Measurements from ENCODE around the gene OSBPL3. TPM values are rescaled to one million over a fixed set of nuclear protein-coding genes. Genes with fewer than 3 reads are reported as not detected.

OSBPL3 gene
- total RNA-seq, 1 donor from 2014 or later = 93.7 TPM

- no peaks in the 10 kb centered on the region for H3K27me3 Mint-ChIP-seq
- peaks cover 64% of the 10 kb centered on the region for H3K36me3 Mint-ChIP-seq (ENCODE audit: low read depth)
- H3K9me3 Mint-ChIP-seq = no peaks in the 10 kb centered on the region
- DNase-seq = no peak
- intact Hi-C loops (cut with micrococcal nuclease) = no loop called here
- H3K4me3 Mint-ChIP-seq = no peak overlapping the region
- H3K4me1 Mint-ChIP-seq = peaks cover 67% of the 10 kb centered on the region
- H3K27ac Mint-ChIP-seq = no peak overlapping the region
These were observed 95.6 kb downstream of the OSBPL3 start for GRCh38 chr7:24884401-24884800.

- intact Hi-C loops (cut with micrococcal nuclease) = loop anchor here (1.0 to 2.0 kb wide), 2 partner anchors 17 to 83 kb away; no protein-coding TSS in a partner anchor
- H3K4me3 Mint-ChIP-seq = peak overlapping the region; percentile 45
- H3K27ac Mint-ChIP-seq = peak overlapping the region; percentile 77
- no peak for DNase-seq
- no peaks in the 10 kb centered on the region for H3K9me3 Mint-ChIP-seq
- peaks cover 58% of the 10 kb centered on the region for H3K36me3 Mint-ChIP-seq (ENCODE audit: low read depth)
- H3K4me1 Mint-ChIP-seq = peaks cover 68% of the 10 kb centered on the region
- no peaks in the 10 kb centered on the region for H3K27me3 Mint-ChIP-seq
These were observed 96.4 kb downstream of the OSBPL3 start for GRCh38 chr7:24883622-24884013.

DNA sequence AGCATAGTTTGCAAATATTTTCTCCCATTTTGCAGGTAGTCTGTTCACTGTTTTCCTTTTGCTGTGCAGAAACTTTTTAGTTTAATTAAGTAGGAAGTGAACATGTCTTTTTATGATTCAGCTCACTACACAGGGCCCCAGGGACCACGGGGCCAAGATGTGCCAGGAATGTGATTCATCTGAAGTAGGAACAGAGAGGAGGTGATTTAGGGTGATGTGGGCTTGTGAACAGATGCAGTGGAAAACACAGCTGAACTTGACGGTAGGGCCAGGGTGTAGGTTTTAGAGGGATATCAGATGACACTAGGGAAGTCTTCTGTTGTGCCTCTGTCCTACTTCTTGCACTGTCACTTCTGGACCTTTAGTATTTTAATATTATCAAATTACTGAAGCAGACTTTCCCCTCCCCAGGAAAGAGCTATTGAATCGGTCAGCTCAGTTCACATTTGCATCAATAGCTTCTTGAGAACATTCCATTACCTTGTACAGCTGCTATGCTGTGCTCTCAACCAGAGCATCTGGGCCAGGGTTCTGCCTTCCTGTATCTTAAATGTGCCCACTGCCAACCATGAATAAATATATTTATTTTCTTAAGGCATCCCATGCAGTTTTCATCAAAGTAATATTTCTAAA lies 96.9 kb downstream of the OSBPL3 start:
- no peak for DNase-seq
- intact Hi-C loops (cut with micrococcal nuclease) = loop anchor here (1.0 to 2.0 kb wide), 2 partner anchors 16 to 83 kb away; no protein-coding TSS in a partner anchor
- Mint-ChIP-seq H3K4me1 (peaks cover 72% of the 10 kb centered on the region), H3K4me3 (peak overlapping the region; percentile 25), H3K9me3 (no peaks in the 10 kb centered on the region), H3K27me3 (no peaks in the 10 kb centered on the region), H3K36me3 (ENCODE audit: low read depth) (peaks cover 58% of the 10 kb centered on the region), H3K27ac (peak overlapping the region; percentile 75)

GRCh38 chr7:24881623-24882022 lies 98.4 kb downstream of the OSBPL3 start:
- DNase-seq = no peak
- Mint-ChIP-seq H3K4me1 (peaks cover 75% of the 10 kb centered on the region), H3K4me3 (no peak overlapping the region), H3K27ac (peak overlapping the region; percentile 45), H3K36me3 (ENCODE audit: low read depth) (peaks cover 55% of the 10 kb centered on the region), H3K9me3 (no peaks in the 10 kb centered on the region), H3K27me3 (no peaks in the 10 kb centered on the region)
- intact Hi-C loops (cut with micrococcal nuclease) = loop anchor here (2.0 kb wide), 1 partner anchor 15 kb away; no protein-coding TSS in a partner anchor

GRCh38 chr7:24880886-24881285 lies 99.1 kb downstream of the OSBPL3 start:
- Mint-ChIP-seq H3K36me3 (ENCODE audit: low read depth) (peaks cover 53% of the 10 kb centered on the region), H3K4me1 (peaks cover 69% of the 10 kb centered on the region), H3K9me3 (no peaks in the 10 kb centered on the region), H3K27ac (peak overlapping the region; percentile 42), H3K4me3 (no peak overlapping the region), H3K27me3 (no peaks in the 10 kb centered on the region)
- DNase-seq = no peak
- intact Hi-C loops (cut with micrococcal nuclease) = no loop called here

DNA sequence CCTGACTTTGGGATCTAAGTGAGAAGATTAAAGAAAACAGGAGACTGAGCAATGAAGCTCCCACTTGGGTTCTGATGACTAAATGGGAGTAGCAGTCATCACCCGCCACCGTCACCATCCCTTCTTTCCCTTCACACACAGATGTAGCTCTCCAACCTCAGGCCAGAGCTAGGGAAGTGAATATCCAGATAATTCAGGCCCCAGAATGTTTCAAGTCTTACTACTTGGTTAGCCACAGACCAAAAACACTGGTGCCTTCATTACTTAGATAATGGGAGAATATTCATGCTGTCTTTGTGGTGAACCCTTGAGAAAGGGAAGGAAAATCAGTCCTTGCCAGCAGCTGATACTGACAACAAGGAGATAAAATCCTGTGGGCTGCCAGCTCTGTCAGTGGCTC lies 100.7 kb downstream of the OSBPL3 start:
- Mint-ChIP-seq H3K36me3 (ENCODE audit: low read depth) (peaks cover 39% of the 10 kb centered on the region), H3K27me3 (no peaks in the 10 kb centered on the region), H3K27ac (peak overlapping the region; percentile 84), H3K4me3 (no peak overlapping the region), H3K9me3 (no peaks in the 10 kb centered on the region), H3K4me1 (peaks cover 55% of the 10 kb centered on the region)
- DNase-seq = no peak
- intact Hi-C loops (cut with micrococcal nuclease) = loop anchor here (2.0 kb wide), 2 partner anchors 58 to 88 kb away; no protein-coding TSS in a partner anchor

- peak; percentile 76 for DNase-seq
- no peaks in the 10 kb centered on the region for H3K27me3 Mint-ChIP-seq
- no peaks in the 10 kb centered on the region for H3K9me3 Mint-ChIP-seq
- peak overlapping the region; percentile 73 for H3K4me3 Mint-ChIP-seq
- H3K27ac Mint-ChIP-seq = peak overlapping the region; percentile 84
- intact Hi-C loops (cut with micrococcal nuclease) = loop anchor here (1.0 to 2.0 kb wide), 5 partner anchors 12 to 102 kb away; partner anchors contain the start of gene OSBPL3
- H3K4me1 Mint-ChIP-seq = peaks cover 47% of the 10 kb centered on the region
- H3K36me3 Mint-ChIP-seq (ENCODE audit: low read depth) = peaks cover 31% of the 10 kb centered on the region
These were observed 102.1 kb downstream of the OSBPL3 start for GRCh38 chr7:24877790-24878311.

DNA sequence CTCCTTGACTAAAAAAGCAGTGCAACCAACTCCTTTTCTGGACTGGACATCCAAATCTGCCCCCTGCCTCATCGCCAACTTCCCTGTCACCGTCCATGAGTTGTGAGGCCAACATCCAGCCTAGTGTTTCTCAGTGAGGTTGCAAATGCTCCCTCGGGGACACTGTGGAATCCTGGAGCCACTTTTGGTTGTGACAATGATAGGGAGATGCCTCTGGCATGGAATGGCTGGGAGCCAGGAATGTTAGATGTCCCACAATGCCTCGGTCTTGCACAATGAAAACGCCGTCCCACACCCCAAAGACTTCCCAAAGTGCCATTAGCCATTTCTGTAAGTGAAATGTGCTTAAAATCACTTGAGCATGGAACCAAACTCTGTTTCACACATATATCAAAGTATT lies 105.2 kb downstream of the OSBPL3 start:
- no peak for DNase-seq
- Mint-ChIP-seq H3K27ac (no peak overlapping the region), H3K27me3 (no peaks in the 10 kb centered on the region), H3K4me3 (no peak overlapping the region), H3K4me1 (peaks cover 40% of the 10 kb centered on the region), H3K36me3 (ENCODE audit: low read depth) (peaks cover 37% of the 10 kb centered on the region), H3K9me3 (no peaks in the 10 kb centered on the region)
- intact Hi-C loops (cut with micrococcal nuclease) = no loop called here

DNA sequence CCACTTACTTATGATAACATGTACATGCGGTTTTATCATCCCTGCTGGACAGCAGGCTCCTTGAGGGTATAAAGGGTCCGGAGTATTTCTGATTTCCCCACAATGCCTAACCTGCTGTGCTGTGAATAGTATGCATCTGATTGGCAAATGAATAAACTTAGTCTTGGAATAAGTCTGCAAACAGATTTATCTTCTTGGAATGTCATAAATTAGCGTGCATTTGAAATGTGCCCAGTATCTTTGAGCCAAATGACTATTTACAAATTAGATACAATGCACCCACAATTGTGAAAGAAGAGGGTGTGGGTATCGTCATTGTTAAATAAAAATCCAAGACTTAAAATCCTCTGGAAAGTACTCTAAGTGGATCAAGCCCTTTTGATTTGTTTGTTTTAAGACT lies 106.0 kb downstream of the OSBPL3 start:
- intact Hi-C loops (cut with micrococcal nuclease) = no loop called here
- H3K27ac Mint-ChIP-seq = no peak overlapping the region
- H3K36me3 Mint-ChIP-seq (ENCODE audit: low read depth) = peaks cover 40% of the 10 kb centered on the region
- peaks cover 38% of the 10 kb centered on the region for H3K4me1 Mint-ChIP-seq
- no peak for DNase-seq
- no peaks in the 10 kb centered on the region for H3K9me3 Mint-ChIP-seq
- no peaks in the 10 kb centered on the region for H3K27me3 Mint-ChIP-seq
- no peak overlapping the region for H3K4me3 Mint-ChIP-seq

DNA sequence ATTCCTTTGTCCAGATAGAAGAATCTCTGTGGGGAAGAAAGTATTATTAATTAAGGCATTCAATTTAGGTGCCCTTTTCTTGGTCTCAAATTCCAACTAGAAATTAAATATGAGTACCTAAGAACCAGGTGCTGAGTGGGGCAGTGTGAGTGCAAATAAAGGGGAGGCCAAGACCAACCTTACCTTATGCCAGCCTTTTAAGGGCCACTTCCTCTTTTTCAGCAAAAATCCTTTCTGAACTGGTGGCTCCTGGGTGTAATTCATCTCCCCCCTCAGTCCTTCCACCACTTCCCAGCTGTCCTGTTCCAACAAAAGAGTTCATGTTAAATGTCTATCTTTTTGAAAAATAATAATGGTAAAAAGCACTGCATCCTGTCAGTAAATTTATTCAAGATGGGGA lies 108.2 kb downstream of the OSBPL3 start:
- intact Hi-C loops (cut with micrococcal nuclease) = no loop called here
- H3K27ac Mint-ChIP-seq = no peak overlapping the region
- peaks cover 5% of the 10 kb centered on the region for H3K9me3 Mint-ChIP-seq
- peaks cover 54% of the 10 kb centered on the region for H3K36me3 Mint-ChIP-seq (ENCODE audit: low read depth)
- DNase-seq = no peak
- peaks cover 28% of the 10 kb centered on the region for H3K4me1 Mint-ChIP-seq
- H3K4me3 Mint-ChIP-seq = no peak overlapping the region
- H3K27me3 Mint-ChIP-seq = no peaks in the 10 kb centered on the region

GRCh38 chr7:24870766-24871165 lies 109.2 kb downstream of the OSBPL3 start:
- intact Hi-C loops (cut with micrococcal nuclease) = no loop called here
- no peak overlapping the region for H3K4me3 Mint-ChIP-seq
- DNase-seq = no peak
- H3K27ac Mint-ChIP-seq = peak overlapping the region; percentile 42
- no peaks in the 10 kb centered on the region for H3K27me3 Mint-ChIP-seq
- peaks cover 58% of the 10 kb centered on the region for H3K36me3 Mint-ChIP-seq (ENCODE audit: low read depth)
- peaks cover 8% of the 10 kb centered on the region for H3K9me3 Mint-ChIP-seq
- peaks cover 35% of the 10 kb centered on the region for H3K4me1 Mint-ChIP-seq

GRCh38 chr7:24869572-24869971 lies 110.4 kb downstream of the OSBPL3 start:
- Mint-ChIP-seq H3K27ac (peak overlapping the region; percentile 2), H3K27me3 (no peaks in the 10 kb centered on the region), H3K36me3 (ENCODE audit: low read depth) (peaks cover 68% of the 10 kb centered on the region), H3K4me1 (peaks cover 43% of the 10 kb centered on the region), H3K4me3 (no peak overlapping the region), H3K9me3 (peaks cover 13% of the 10 kb centered on the region)
- intact Hi-C loops (cut with micrococcal nuclease) = loop anchor here (5.0 kb wide), 1 partner anchor 223 kb away; no protein-coding TSS in a partner anchor
- DNase-seq = no peak

DNA sequence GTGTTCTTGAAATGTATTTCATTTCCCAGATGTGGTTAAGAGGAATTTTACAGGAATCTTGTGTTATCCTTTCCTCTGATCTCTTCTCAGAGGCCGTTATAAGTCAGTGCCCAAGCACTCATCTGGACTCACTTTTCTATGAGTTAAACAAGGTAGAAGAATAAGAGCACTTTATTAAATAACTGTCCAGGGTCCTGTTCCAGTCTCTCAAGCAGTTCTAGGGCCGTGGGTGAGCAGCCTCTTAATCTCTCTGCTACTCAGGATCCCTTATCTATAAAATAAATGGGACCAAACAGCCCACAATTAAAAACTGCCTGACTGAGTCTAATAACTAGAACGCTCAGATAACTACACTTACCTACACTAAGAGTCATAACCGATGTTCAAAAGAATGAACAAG lies 111.2 kb downstream of the OSBPL3 start:
- Mint-ChIP-seq H3K4me3 (no peak overlapping the region), H3K36me3 (ENCODE audit: low read depth) (peaks cover 76% of the 10 kb centered on the region), H3K4me1 (peaks cover 48% of the 10 kb centered on the region), H3K9me3 (peaks cover 13% of the 10 kb centered on the region), H3K27me3 (no peaks in the 10 kb centered on the region), H3K27ac (no peak overlapping the region)
- DNase-seq = no peak
- intact Hi-C loops (cut with micrococcal nuclease) = loop anchor here (5.0 kb wide), 1 partner anchor 224 kb away; no protein-coding TSS in a partner anchor

GRCh38 chr7:24866004-24866615 lies 113.9 kb downstream of the OSBPL3 start:
- intact Hi-C loops (cut with micrococcal nuclease) = loop anchor here (1.0 to 5.0 kb wide), 7 partner anchors 11 to 226 kb away; partner anchors contain the start of gene OSBPL3
- Mint-ChIP-seq H3K36me3 (ENCODE audit: low read depth) (peaks cover 85% of the 10 kb centered on the region), H3K27ac (peak overlapping the region; percentile 93), H3K4me3 (peak overlapping the region; percentile 30), H3K27me3 (no peaks in the 10 kb centered on the region), H3K9me3 (peaks cover 13% of the 10 kb centered on the region), H3K4me1 (peaks cover 41% of the 10 kb centered on the region)
- peak; percentile 64 for DNase-seq

Data from activated CD4-positive, alpha-beta T cell treated with anti-CD3 and anti-CD28 coated beads, Interleukin-2, amount 10 ng/mL, durations not matched to agents 24 days and 14 days (primary cell).